T47D (cell line): ENCODE data around the gene RPUSD3.
A peak's percentile ranks its signal among the peaks of the same experiment; 100 is the strongest.

Experiments
- DNase-seq, 2 experiments: peaks; one replicate each; pipeline versions ENCODE4 v3.0.0 to v3.0.0-alpha.2; 2011 to 2012; ENCODE audit warnings: low read depth in 1 of 2, low spot score in 1 of 2
- JUND ChIP-seq: IDR thresholded peaks from 2 replicates; pipeline ENCODE4 v1.6.1; 2012; ENCODE audit warnings: low read depth
- in situ Hi-C: cut with HindIII; loops from 2 replicates; pipeline ENCODE4 v1.10.0; 2016; ENCODE audit warnings: low sequenced_read_pairs, low pct_unique_long_range_greater_than_20kb

The RPUSD3 gene

DNA sequence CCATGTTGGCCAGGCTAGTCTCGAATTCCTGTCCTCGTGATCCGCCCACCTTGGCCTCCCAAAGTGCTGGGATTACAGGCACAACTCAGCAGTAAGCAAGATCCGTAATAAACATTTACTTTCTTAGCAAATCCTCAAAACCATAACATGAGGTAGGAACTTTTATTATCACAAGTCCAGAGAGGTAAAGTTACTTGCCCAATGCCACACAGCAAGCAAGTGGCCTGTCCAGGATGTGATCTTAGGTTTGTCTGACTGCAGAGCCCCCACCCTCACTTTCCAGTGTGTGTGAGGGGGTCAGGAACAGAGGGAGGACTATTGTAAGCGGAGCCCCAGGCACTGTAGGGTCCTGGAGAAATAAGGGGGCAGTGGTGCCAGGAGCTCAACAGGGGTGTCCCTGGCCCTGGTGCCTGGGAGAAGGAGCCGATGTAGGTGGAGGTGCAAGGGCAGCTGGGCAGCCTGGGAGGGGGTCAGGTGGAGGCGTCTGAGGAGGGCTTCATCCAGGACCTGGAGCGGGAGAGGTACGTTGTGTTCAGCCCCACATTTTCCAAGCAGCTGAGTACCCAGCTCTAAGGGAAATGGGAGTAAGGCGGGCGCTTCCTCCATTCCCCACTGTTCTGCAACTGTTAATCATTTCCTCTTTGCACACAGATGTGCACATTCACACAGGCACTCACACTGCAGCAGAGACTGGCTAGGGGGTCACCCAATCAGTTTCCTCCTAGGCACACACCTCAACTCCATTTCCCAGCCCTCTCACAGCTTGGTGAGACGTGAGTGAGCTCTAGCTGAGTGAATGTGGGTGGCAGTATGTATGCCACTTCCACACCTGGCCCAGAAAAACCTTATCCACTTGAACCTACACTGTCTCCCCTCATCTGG, 5.9 kb downstream of the RPUSD3 start:
- DNase-seq = no peak
- no peak for TF ChIP-seq JUND
- in situ Hi-C loops = no loop called here

DNA sequence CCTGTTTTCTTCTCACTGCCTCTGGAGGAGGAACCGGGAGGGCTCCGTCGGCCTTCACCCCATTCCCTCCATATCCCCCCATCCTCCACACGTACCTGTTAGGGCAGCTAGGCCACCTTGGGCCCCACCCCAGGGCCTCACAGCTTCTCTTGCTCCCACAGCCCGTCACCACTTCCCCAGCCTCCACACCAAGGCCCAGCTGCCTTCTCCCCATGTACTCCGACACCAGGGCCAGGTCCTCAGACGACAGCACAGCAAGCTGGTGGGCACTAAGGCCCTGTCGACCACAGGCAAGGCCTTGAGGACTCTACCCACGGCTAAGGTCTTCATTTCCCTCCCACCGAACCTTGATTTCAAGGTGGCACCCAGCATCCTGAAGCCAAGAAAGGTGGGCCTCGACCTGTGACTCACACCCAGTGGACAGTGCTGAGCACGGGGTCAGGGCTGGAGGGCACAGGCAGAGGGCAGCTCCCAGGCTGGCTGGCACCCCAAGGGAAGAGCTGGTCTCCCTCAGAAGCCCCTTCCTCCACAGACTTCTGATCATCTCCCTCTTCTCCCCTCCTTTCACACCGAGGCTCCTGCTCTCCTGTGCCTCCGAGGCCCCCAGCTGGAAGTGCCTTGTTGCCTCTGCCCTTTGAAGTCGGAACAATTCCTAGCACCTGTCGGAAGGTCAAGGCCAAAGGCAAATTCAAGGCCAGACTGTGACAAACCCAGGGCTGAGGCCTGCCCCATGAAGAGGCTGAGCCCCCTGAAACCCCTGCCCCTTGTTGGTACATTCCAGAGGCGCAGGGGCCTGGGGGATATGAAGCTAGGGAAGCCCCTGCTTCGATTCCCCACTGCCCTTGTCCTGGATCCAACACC, 9.1 kb downstream of the RPUSD3 start:
- no peak for TF ChIP-seq JUND
- no peak for DNase-seq
- in situ Hi-C loops = no loop called here

DNA sequence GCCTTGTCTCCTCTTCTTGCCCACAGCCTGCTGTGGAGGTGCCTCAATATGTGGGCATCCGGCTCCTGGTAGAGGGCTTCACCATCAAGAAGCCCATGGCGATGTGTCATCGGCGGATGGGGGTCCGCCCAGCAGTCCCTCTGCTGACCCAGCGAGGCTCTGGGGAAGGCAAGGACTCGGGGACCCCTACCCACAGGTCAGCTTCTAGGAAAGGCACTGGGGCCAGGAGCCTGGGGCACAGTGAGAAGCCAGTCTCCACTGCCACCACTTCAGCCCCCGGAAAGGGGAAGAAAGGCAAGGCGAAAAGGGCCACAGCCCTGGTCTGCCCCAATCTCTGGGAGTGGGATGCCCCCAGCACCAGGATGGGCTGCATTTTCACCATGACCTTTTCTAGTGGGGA, 10.7 kb downstream of the RPUSD3 start:
- DNase-seq = no peak
- in situ Hi-C loops = no loop called here
- TF ChIP-seq JUND = no peak

GRCh38 chr3:9831253-9831652, 12.6 kb downstream of the RPUSD3 start:
- in situ Hi-C loops = no loop called here
- no peak for TF ChIP-seq JUND
- no peak for DNase-seq

DNA sequence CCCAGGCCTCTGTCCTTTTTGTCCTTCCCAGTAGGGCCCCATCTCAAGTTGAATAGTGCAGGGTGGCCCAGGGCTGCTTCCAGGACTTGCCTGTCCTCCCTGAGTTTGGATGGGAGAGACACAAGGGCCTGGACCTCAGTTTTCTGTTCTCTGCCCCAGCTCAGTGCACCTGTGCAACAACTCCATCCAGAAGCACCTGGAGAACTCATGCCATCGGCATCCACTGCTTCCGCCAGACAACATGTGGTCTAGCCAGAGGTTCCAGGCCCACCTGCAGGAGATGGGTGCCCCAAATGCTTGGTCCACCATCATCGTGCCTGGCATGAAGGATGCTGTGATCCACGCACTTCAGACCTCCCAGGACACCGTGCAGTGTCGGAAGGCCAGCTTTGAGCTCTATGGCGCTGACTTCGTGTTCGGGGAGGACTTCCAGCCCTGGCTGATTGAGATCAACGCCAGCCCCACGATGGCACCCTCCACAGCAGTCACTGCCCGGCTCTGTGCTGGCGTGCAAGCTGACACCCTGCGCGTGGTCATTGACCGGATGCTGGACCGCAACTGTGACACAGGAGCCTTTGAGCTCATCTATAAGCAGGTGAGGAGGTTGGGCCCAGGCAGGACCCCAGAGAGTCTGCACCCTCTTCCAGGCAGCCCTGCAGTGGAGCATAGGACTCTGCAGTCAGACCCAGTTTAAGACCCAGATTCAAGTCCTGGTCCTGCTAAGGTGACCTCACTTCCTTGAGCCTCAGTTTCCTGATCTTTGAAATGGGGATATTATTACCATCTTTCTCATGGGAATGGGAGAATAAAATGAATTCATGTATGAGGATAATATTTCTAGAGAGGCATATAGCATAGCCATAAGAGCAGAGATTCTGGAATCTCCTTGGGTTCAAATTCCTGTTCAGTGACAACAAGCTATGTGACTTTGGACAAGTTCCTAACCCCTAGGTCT, 14.7 kb downstream of the RPUSD3 start:
- no peak for TF ChIP-seq JUND
- no peak for DNase-seq
- in situ Hi-C loops = no loop called here

- in situ Hi-C loops = no loop called here
- DNase-seq = peak in 1 of 2 experiments; percentile 49
- no peak for TF ChIP-seq JUND
Measured at GRCh38 chr3:9826815-9827573, 16.8 kb downstream of the RPUSD3 start.

- in situ Hi-C loops = no loop called here
- TF ChIP-seq JUND = no peak
- DNase-seq = no peak
Measured at GRCh38 chr3:9825451-9826040, 18.3 kb downstream of the RPUSD3 start.

DNA sequence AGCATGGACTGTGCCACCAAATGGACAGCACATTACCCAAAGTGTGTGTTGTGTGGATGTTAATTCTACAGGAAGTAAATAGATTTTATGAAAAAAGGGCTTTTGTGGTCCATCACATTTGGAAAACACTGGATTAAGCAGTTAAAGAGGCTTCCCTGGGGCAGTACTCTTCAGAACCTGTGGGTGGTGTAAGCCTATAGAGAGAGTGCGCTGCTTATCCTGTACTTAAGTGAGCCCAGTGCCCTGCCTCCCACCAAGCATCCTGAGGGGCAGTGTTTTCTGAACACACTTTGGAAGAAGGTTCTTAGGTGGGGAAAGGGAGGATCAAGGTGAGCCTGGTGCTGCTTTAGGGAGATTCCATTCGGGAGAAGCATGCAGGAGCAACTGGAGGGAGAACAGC, 22.9 kb downstream of the RPUSD3 start:
- TF ChIP-seq JUND = no peak
- peak in 1 of 2 experiments; percentile 45 for DNase-seq
- in situ Hi-C loops = no loop called here

GRCh38 chr3:9820543-9820942, 23.3 kb downstream of the RPUSD3 start:
- DNase-seq = no peak
- in situ Hi-C loops = no loop called here
- no peak for TF ChIP-seq JUND

DNA sequence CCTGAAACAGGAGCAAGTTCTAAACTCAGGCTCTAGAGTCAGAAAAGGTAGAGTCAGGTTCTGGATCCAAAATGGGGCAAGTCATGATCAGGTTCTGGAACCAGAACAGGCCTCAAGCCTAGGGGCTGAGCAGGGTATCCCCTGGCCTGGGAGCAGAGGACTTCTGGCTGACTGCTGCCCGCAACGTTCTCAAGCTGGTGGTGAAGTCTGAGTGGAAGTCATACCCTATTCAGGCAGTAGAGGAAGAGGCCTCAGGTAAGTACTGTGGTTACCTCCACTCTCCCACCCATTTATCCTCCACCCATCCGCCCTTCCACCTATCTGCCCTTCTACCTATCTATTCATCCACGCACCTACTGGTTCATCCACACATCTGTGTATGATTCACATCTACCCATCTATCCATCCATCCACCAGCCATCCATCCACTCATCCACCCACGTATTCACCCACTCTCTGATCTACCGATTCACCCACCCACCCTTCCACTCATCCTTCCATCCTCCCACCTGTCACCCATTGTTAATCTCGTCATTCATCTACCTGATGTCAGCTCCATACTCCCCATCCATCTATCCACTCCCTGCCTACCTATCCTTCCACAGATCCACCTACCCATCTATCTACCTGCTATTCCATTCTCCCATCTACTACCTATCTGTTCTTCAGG, 25.0 kb downstream of the RPUSD3 start:
- in situ Hi-C loops = no loop called here
- TF ChIP-seq JUND = no peak

GRCh38 chr3:9817436-9817835, 26.4 kb downstream of the RPUSD3 start:
- no peak for DNase-seq
- TF ChIP-seq JUND = no peak
- in situ Hi-C loops = no loop called here

More for the DNA sequence above, 25.0 kb downstream of the RPUSD3 start:
- no peak for DNase-seq
